Activated CD4-positive, alpha-beta T cell treated with anti-CD3 and anti-CD28 coated beads, Interleukin-2, amount 50 U/mL, for 48 hours (primary cell): ENCODE results near the gene UACA.

Experiments used
- DNase-seq, 2 experiments: peaks; one replicate each; pipeline ENCODE4 v3.0.0-alpha.2; 2020

The UACA gene

DNA sequence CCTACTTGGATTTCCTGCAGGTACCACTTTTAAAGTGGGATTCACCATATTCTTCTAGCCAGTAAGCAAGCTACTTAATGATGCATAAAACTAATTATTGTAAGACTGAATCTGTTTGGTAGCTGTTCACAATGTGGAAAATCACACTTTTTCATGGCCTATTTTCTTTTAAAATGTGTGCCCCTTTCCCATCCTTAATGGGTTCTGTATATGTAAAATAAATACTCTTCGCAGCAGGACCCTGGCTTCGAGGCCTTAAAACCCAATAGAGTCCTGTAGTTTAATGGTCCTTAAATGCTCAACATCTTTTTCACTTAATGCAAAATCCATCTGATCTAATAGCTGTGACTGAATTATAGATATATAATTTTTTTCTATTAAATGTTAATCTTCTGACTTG lies 111.0 kb downstream of the UACA start:
- no peak for DNase-seq

DNA sequence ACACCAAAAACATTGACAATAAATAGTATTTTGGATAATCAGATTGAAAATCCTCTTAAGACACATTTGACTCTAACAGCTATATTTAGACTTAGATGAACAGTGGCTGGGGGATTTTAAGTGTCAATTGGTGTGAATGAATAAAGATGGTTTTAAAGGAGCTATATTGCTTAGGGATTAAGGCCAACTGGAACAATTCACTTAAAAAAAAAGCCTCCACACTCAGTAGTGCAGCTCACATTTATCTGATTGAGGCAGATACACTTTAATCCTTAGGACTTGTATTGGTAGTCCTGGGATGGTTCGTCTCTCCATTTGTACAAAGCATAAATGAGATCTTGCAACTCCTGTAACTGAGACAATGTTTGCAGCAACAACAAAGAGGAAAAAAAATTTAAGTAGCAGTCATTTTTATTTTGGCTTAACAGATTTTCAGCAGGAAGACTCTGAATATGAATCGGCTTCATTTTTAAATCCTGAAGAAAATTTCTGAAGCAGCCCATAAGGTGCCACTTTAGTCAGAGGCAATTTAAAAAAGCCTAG lies 112.0 kb downstream of the UACA start:
- no peak for DNase-seq

DNA sequence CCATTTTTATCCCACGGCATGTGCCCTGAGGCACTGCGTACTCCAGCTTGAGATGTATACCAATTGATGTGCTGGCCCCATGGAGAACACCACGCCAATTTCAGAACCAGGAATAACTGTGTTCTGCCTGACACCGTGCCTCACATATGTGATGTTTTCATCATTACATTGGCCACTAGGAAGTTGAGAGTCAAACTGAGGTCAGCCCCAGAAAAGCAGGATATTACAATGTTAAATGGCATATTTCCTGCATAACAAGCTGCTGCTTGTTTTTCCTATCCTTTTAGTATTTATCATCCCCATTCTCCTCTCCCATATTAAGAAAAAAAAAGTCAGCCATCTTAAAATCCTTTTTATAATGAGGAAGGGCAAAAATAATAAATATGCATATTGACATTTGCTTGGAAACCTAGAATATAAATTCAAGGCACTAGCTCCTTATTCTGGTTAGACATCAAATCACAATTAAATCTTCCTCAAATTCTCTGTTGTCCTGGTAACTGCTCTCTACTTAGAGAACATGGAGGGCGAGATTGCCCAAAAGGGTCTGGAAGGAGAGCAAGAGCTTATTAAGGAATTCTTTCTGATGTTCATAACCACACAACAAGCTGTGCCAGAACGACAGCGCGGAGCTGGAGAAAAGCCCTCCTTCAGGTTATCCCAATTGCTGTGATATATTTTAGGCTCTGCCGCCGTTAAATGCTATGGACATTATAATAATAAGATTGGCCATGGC lies 112.6 kb downstream of the UACA start:
- DNase-seq: no peak

DNA sequence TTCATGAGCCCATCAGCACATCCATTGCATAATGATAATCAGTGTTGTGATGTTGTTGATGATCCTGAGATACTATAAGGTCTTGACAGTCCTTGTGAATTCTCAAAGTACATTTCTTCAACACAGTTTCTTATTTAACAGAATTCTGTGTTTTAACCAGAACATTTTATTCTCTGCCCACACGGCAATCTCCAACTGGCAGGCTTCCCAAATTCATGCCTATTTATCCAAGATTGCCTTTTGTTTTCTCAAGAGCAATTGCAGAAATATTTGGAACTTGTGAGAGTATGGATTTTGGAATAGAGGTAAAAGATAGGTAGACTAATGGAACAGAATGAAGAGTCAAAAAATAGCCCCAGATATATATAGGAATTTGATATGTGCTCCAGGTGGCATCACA lies 116.0 kb downstream of the UACA start:
- DNase-seq: no peak

DNA sequence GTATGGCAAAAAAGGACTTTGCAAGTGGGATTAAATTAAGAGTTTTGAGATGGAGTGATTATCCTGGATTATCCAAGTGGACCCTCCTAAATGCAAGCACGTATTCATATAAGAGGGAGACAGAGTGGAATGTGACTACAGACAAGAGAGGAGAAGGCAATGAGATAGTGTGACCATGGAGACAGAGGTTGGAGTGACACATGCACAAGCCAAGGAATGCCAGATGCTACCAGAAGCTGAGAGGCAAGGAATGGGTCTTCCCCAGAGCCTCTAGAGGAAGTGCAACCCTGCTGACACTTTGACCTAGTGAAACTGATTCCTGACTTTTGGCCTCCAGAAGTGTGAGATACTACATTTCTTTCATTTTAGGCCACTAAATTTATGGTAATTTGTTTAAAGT lies 117.2 kb downstream of the UACA start:
- no peak for DNase-seq

DNA sequence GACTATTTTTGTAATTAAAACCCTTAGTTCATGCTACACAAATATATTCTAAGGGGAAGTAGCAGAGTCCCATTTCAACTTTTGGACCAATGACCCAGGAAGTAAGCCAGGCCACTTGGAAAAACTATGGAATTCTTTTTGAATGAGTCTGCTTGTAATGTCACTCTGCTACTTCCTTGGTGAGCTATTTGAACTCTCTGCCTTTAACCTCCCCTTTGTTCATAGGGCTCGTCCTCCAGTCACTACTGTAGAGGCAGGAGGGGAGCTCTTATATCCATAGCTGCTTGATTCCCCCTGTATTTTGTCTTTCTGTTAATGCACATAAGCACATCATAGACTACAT lies 119.6 kb downstream of the UACA start:
- DNase-seq: no peak

DNA sequence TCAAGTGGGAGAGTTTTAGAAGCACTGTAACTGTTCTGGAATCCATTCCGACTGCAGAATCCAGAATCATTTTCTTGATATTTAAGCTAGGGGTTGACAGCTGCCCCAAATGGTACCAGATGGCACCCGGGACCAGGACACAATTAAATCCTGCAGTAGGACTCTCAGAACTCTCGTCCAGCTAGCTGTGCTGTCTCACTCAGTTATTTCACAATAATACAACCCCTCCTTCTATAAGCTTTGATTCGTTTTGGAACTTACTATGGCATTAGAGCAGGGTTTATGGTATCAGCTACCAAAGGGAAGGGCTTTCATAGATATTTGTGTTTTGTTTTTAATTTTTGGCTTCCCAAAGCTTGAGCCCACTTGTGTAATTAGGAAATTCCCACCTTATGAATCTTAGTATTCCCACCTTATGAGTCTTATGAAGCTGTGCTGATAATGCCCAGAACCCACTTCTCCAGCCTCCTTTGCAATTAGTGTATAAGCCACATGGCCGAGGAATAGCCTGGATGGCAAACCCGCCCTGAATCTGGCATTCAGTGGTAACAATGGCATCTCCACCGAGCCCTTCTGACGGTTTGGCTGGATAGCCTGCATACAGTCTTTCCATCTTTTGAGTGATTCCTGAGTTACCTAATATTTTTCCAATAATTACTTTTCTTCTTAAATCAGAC lies 120.1 kb downstream of the UACA start:
- no peak for DNase-seq

DNA sequence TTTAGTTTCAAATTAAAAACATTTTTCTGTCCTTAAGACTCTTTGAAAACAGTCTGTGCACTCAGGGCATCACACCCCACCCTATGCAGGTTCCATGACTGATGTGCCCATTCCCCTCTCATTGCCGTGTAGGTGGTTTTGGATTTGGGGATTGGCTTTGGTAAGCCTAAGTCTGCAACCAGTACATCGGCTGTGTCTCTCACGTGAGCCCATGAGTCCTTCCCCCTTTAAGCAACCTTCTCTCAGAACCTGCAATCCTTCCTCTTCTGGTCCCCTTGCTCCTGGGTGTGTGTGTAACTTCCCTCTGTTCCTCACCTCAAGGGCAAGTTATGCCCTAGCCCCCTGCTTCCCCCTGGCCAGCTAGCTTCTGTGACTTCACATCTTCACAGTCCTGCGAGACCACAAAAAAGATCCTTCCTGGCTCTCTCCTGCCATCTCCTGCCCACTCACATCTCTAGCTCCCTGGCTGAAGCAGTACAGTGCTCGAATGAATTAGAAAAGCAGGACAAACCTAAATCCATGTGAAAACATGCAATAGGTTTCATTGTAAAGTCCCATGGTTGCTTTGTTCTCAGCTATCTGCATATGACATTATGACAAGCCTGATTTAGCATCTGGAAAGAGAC lies 126.7 kb downstream of the UACA start:
- DNase-seq: no peak

DNA sequence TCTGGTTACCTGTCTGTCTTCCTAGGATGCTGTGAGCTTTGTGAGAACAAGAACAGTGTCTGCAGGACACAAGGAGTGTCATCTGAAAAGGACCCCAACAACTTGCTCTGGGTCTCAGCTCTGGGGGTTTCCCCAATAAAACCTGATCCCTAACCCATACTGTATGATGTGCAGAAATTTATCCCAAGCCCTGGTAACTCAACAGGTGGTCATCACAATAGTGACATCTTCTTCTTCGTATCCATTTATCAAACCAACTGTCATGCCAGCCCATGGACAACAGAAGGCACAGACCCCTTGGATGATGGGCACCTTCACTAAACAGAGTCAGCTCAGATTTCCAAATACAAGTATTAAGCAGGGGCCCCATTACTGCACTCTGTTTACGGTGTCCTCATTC lies 127.5 kb downstream of the UACA start:
- no peak for DNase-seq

DNA sequence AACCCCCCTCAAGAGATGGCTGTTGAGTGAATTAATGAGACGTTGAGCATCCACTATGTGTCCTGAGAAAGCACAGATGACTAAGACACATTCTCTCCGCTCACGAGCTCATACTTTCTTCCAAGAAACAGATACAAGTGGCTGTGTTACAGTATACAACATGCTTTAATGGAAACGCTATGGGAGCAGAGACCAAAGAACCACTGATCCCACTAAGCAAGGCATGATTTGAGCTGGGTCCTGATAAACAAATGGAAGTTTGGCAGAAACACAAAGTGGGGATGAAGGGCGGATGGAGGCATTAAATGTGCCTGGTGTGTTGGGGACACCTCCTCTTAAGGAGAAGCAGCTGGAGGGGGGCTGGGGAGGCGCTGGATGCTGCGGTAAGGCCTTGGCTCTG lies 129.4 kb downstream of the UACA start:
- no peak for DNase-seq

DNA sequence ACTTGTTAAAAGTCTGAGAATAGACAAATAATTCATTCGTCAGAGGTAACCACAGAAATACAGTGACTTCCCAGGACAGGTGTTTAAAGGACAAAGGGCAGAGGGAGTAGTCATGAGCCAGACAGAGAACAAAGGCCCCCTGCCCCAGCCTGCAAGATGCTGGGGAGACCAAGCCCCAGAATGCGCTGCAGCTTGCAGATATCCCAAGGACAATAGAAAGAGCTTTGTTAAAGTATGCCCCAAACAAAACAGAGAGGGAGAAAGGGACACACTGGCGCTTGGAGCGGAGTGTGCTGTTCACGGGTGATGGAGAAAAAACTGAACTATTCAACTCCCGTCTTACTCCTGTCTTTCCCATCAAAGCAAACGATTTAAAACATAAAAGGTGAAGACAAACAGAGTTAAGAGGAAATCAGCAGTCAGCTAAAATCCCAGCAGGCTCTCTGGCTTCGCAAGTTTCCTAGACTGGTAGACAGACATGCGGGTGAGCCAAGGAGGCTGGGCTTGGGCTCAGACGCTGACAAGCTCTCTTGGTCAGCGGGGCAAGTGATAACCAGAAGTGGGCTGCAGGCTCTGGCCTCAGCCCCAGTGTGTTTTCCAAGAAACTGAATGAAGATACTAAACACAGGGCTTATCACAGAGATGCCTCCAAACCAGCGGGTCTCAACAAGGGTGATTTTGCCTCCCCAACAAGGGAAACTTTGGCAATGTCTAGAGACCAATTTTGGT lies 130.1 kb downstream of the UACA start:
- no peak for DNase-seq

DNA sequence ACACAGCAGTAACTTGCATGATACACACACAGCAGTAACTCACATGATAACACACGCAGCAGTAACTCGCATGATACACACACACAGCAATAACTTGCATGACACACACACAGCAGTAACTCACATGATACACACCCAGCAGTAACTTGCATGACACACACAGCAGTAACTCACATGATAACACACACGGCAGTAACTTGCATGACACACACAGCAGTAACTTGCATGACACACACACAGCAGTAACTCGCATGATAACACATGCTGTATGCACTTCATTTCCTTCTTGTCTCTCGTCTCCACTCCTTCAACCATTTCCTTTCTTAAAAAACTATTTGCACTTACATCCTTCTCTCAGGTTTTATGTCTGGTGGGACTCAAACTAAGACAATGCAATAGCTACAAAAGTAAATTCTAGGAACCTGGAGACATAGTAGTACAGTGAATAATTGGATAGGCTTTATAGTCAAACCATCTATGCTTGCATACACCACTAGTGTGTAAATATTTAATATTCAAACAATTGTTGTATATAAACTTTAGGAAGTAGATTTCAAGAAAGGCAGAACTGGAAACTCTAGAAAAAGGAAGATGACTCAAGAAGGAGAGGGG lies 130.8 kb downstream of the UACA start:
- no peak for DNase-seq

DNA sequence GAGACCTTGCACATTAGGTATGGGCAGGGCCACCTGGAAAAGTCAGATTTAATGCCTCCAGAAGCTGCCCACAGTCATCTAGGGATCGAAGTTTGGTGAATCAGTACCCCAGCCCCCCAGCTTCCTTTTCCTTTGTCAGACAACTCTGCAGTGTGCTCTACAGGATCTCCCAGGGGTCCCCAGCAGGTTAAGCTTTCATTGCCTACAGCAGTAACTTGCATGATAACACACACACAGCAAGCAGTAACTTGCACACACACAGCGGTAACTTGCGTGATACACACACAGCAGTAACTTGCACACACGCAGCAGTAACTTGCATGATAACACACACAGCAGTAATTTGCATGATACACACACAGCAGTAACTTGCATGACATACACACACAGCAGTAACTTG lies 131.3 kb downstream of the UACA start:
- no peak for DNase-seq

DNA sequence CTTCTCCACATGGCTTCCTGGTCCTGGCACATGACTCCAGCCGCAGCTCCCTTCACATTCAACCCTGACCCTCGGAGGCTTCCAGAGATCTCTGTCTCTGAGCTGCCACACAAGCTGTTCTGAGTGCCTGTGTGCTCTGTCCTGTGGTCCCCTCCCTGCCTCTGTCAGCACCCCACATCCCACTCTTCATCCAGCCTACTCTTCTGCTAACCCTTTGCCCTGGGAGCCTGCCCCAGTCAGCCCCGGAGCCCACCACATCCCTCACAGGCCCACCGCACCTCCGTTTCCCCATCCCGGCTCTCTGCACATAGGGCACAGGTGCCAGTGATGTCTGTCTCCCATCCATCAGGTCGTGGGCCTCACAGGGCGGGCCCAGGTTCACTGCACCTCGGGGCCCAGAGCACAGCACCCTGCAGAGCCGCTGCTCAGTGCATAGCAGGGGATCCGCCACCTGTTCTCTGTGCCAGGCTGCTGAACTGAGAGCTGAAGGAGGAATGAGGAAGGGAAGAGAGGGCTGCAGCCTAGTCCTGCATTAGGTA lies 133.6 kb downstream of the UACA start:
- no peak for DNase-seq

DNA sequence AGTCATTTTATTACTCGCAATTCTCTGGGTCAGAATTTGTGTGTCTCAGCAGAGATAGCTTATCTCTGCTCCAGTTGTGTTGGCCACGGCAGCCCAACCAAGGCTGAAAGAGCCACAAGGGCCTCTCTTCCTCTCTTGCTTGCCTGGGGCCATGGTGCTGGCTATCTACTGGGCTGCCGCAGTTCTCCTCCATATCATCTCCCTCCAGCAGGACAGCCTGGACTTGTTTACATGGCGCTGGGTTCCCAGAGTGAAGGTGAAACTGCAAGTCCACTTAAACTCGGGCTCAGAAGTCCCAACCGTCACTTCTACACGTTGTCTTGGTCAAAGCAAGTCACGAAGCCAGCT lies 134.8 kb downstream of the UACA start:
- no peak for DNase-seq

DNA sequence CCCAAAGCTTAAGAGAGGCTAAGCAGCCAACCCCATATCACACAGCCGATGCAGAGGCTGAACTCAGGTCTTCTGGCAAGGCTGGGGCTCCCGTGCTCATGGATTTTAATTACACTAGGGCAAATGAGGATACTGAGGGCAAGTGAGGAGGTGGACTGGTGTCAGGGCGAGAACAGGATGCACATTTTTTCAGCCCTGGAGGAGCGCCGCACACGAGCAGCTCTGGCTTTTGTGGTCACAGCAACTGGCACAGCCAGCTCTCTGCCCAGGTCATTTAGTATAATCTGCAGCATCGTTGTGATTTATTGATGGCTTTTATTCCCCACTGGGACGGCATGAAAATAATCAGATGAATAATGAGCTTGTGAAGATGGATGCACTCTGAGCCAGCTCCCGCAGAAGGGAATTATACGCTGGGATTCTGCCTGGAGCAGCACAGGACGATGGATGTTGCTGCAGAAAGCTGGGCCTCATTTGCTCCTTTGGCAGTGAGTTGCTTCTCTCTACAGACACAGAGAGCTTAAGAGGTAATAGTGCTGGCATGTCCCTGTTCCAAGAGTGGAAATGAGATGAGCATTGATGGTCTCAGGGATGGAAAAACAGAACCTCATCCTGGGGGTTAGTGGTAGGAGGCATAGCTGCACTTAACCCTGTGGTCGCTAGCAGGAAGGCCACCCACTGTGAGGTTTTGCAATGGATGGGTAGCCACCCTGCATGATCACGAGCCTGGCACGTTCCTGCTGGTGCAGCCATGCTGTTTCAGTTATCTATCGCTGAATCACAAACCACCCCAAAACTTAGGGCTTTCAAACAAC lies 135.4 kb downstream of the UACA start:
- DNase-seq: no peak

DNA sequence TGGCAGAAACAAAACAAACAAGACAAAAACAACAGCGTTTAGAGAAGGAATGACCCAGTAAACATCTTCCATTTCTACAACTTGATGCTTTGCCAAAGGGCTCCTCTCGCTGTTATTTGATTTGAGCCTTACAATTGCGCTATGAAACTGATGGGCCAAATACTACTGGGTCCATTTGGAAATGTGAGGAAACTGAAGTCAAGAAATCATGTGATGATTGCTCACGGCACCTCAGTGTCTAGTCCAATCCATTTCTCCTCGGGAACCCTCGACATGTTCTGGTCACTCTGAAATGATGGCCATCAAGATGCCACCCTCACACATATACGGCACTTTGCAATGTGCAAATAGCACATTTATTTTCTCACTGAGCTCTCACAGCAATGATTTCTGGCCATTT lies 136.0 kb downstream of the UACA start:
- DNase-seq: no peak

DNA sequence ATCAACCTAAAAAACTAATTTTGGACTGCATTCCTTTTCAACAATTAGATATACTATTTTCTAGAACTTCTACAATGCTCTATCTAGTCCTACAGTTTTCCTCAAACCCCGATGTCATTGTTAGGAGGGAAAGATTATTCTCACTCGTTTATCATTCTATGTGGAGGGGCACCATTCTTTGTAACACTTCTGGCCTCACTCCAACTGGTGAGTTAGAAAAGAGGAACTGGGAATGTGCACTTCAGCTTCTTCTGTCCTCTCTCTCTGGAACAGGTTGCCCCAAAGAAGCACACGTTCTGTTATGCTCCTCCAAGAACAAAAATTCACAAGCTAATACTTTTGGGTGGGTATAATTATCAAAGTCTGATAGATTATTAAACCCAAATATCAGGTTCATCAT lies 137.9 kb downstream of the UACA start:
- no peak for DNase-seq

DNA sequence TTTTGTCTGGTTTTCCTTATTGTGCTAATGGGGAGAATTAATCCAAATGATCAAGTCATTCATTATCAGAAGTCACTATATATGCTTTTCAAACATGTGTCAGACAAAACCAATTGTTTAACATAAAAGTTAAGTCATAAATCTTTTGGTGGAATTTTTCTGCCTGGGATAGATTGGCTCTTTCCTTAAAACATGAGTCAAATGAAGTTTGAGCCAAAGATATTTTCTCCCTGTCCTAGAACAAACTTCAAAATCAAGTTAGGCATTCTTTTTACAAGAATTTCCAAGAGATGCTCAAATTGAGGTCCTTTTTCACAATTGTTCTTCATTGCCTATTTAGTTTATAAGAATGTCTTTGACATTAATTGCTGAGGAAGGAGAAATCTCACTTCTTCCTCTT lies 138.3 kb downstream of the UACA start:
- DNase-seq: no peak

DNA sequence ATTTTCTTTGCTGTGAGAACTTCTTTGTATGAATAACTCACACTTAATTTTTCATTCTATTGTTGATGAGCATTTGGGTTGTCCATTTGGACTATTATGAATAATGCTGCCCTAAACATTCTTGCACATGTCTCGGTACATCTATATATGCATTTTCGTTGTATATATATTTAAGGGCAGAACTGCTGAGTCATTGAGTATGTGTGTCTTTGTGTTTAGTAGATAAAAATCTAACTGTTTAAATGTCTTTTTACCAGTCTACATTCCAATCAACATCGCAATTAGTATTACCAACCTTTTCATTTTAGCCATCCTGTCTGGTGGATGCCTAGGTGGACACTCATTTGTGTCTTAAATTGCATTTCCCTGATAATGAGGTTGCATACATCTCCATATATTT lies 144.4 kb downstream of the UACA start:
- DNase-seq: no peak

DNA sequence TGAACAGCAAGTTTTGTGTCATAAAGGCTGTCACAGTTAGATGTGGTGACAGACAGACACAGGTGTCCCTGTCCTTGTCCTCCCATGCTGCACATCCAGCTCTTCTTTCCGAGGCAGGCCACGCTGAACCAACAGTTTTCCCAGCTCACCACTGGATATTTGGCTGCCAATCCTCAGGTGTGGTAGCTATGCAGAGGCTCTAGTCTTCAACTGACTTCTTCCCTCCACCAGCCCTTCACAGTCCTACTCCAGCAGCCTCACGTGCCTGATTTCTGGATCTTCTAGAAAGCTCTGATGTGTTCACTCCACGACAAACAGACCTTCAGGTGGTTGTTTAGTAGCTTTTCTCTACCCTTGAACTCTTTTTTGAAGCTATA lies 145.5 kb downstream of the UACA start:
- no peak for DNase-seq
